Retina (tissue), 1 donor: ENCODE measurements around the gene DRG2.
A peak's percentile ranks its signal among the peaks of the same experiment; 100 is the strongest.

Experiments used
- DNase-seq: peaks from one replicate; pipeline ENCODE4 v3.0.0-alpha.2; 2016

DRG2 gene, protein sequence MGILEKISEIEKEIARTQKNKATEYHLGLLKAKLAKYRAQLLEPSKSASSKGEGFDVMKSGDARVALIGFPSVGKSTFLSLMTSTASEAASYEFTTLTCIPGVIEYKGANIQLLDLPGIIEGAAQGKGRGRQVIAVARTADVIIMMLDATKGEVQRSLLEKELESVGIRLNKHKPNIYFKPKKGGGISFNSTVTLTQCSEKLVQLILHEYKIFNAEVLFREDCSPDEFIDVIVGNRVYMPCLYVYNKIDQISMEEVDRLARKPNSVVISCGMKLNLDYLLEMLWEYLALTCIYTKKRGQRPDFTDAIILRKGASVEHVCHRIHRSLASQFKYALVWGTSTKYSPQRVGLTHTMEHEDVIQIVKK

DNA sequence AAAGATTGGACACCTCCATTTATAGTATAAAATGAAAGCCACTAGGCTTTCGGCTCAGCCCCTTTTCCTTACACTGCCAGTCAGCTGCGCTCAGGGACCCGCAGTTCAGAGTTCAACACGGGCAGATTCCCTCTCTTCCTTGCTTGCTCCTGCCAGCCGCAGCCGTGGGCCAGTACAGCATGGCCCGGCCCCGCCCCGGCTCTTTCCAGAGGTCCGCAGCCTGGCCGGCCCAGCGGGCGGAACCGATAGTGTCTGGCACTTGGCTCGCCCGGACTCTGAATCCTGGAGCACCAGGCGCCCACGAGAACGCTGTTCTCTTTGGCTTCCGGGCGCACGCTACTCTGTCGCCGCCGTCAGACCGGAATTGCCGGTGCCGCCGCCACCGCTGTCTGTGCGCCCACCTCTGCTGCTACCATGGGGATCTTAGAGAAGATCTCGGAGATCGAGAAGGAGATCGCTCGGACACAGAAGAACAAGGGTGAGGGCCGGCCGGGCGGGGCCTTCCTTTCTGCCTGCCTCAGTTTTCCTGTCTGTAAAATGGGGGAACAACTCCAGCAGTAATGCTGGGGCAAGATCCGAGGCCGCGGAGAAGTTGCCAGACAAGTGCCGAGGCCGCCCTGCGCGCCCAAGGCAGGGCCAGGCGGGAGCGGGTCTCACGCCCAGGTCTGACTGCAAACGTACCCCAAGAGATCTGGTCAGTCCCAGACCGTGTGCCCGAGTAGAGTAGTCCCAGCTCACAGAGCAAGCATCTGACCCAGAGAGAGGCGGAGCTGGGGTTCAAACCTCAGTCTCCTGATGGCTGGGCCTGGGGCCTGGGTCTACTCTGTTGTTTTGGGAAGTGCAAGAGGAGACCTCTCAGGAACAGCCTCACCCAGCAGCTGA is at the start of gene DRG2:
TSS of gene DRG2 (plus strand) at position 339 of the 882 bp plus-strand sequence. CDS start at position 415, 76 bp downstream.
- DNase-seq, result peak; percentile 98

DNA sequence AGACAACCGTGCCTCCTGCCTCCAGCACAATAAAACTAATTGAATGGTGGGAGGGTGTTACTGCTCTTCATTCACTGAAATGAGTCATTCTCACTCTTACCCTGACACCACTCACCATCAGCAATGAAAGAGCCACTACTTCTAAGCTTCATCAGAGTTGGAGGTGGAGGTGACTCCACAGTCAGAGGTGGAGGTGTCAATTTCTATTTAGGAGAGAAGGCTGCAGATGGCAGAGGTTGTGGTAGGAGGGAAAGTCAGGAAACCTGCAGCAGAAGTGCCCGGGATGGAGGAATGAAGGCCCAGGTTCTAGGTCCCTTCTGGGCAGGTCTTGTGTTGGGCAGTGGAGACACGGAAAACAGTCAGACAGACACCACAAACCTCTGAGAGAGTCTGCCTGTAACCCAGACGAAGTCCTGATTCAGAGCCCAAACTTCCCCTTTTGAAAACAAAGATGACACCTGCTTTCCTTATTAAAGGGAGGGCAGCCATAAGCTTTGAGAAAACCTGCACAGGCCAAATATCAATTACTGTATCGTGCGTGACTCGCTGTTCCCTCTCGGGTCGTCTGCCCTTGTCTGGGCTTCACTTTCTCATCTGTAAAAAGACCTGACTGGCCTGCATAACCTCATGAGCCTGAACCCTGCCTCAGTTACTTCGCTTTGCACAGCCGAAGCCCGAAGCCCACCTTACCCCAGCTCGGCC is 49.4 kb upstream of the DRG2 start:
- no peak for DNase-seq

DNA sequence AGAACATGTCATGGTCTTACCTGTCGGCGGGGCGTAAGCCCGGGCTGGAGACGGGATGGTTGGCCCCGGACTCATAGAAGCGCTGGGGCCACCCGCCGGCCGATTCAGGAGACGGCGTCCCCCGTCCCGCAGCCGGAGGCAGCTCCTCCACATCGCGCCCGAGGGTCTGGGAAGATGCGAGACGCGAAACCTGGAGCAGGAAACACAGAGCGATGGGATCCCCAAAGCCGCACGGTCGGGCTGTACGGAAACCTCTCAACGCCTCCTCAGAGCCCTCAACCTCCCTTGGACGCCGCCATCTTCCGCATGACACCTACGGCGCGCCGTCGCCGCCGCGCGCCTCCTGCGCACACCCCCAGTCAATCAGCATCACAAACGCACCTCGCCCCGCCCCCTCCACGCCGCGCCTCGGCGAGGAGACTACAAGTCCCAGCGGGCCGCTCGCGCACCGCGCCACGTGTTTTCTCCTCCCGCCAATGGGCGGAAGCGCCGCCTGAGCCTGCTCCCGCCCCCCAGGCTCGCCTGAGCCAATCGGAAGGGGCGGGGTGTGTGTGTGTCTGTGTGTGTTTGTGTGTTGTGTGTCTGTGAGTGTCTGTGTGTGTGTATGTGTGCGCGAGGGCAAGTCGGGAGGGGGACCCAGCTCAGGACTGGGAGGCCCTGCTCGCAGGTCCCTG is 48.8 kb upstream of the DRG2 start, which contains the start of the genes ATPAF2 and GID4:
TSS of gene ATPAF2 (minus strand) at position 308 of the 674 bp plus-strand sequence. CDS start at position 153, 155 bp downstream.
TSS of gene GID4 (plus strand) at position 548 of the 674 bp plus-strand sequence. CDS start at position 605, 57 bp downstream.
- peak; percentile 100 for DNase-seq

DNA sequence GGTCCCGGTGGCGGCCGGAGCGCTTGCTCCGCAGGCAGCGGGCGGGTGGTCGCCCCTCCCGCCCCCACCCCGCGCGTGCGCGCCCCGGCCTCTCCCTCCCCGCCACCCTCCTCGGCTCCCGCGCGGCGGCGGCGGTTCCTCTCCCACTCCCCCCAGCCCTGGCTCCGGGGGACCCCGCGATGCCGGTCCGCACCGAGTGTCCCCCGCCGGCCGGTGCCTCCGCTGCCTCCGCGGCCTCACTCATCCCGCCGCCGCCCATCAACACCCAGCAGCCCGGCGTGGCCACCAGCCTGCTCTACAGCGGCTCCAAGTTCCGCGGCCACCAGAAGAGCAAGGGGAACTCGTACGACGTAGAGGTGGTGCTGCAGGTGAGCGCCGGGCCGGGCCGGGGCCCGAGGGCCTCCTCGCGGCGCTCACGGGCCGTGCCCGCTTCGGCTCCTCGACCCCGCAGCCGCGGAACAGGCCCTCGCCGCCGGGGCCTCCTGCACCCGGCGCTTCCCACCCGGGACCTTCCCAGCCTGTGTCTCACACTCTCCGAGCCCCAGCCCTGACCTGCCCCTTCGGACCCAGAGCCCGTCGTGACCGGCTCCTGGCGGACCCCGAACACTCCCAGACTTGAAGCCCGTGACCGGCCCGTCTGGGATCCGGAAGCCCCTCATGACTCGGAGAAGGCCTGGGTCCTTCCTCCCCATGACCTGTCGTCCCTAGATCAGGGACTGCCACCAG is 48.0 kb upstream of the DRG2 start:
- peak; percentile 65 for DNase-seq

DNA sequence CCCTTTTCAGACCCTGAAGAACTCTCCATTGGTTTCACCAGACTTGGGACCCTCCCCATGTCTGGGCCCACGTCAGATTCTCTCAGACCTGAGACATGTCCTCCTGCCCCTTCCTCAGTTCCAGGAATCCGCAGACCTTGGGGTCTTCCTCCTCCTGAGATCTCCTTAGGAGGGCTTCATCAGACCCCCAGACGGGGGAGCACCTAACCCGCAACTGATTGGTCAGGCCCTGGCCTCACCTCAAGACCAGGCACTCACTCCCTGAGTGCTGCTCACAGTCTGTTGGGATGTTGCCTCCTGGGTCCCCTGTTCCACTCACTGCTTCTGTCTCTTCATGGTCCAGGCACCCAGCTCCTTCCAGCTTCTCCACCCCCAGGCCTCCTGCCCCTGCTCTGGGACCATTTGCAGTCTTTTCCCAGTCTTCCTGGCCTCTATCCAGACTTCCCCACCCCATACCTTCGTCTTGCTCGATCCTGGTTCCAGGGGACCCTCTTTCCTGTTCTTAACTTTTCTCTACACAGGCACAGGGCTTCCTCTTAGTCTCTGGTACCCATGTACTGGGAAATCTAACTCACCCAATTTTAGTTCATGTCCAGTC is 47.4 kb upstream of the DRG2 start:
- DNase-seq, result no peak

DNA sequence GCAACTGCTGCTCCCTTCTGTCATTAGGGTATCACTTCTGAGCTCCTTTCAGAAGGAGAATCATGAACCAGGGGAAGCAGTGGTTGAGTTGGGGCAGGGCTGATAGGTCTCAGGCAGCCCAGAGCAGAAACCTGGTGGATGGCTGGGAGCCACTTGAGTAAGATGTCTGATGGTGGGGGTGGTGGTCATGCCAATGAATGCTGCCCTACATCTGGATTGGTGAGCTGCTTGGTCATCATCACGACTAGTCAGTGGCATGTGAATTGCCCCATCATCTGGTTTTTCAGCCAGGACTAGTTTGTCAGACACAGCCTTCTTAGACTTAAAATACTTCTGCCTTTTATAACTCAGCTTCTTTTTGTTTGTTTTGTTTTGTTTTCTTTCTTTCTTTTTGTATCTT is 46.0 kb upstream of the DRG2 start:
- DNase-seq, result no peak

DNA sequence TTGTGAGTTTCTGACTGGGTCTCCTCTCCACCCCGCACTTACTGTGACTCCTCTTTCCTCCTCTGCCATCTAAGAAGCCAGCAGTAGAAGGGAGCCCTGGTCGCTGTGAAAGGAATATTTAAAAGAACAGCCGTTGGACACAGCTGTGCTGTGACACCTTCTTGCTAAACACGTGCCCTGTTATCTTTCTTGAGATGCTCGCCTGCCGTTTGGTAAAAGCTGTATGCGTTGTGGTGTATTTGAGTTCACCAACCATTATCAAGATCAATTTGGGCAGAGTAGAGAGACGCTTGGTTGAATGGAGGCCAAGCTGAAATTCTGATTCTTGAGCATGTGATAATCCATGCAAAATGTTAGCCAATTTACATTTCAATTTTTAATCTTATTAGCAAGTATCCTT is 44.8 kb upstream of the DRG2 start:
- DNase-seq, result no peak

DNA sequence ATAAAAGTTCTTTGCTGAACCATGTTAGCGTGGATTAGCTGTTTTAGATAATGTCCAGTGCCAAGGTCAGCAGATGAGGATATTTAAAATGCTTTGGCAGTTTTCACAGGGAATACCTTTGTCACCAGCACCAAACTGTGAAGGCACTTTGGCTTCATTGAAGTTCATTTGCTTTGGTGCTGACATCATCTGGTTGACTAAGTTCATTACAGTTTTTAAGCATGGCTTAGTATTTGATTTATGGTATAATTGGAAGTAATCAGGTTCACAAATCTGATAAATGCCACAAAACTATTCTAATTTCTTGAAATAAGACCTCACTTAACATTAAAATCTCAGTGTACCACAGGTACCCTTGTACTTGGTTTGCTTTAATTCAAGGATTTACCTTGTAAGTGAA is 44.3 kb upstream of the DRG2 start:
- no peak for DNase-seq

DNA sequence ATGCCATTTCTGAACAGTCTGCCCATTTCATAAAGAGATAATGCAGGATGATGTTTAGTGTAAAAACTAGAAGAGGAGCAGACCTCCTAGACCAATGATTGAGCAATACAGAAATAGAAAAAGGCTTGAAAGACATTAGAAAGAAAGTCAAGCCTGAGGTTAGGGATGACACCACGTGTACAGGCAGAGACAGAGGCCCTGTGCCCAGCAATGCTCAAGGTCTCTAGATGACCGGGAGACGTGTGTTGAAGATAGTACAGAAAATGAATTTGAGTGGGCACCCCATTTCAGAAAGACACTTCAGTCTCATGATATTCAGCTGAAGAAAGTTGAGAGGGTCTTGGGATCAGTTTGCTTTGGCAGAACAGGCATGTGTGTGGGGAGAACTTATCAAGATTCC is 43.1 kb upstream of the DRG2 start:
- no peak for DNase-seq

DNA sequence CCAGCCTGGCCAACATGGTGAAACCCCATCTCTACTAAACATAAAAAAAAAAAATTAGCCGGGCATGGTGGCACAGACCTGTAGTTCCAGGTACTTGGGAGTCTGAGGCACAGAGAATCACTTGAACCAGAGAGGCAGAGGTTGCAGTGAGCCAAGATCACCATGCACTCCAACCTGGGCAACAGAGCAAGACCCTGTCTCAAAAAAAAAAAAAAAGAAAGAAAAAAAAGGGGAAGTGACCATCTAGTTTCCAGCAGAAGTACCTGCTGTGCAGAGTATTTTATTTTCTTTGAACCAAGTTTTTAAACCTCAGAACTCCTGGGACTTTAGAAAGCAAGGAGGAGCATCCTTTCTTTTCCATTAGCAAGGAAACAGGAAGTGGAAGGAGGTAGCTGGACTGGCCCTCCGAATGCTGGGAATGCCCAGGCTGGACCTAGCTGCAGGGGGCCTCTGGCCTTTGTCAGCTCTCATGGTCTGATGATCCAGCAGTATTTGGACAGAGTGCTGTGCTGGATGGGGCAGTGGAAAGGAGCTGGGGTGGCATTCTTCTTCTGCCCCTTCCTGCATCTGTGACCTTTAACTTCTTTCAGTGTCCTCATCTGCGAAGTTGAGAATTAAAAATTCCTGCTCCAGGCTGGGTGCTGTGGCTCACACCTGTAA is 41.9 kb upstream of the DRG2 start:
- DNase-seq, result no peak

DNA sequence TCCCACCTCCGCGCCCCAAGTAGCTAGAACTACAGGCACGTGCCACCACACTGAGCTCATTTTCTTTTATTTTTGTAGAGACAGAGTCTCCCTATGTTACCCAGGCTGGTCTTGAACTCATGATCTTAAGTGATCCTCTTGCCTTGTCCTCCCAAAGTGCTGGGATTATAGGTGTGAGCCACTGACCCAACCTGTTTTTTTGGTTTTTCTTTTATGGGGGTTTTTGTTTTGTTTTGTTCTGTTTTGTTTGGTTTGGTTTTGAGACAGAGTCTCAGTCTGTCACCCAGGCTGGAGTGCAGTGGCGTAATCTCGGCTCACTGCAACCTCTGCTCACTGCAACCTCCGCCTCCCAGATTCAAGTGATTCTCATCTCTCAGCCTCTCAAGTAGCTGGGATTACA is 32.2 kb upstream of the DRG2 start:
- DNase-seq, result no peak

DNA sequence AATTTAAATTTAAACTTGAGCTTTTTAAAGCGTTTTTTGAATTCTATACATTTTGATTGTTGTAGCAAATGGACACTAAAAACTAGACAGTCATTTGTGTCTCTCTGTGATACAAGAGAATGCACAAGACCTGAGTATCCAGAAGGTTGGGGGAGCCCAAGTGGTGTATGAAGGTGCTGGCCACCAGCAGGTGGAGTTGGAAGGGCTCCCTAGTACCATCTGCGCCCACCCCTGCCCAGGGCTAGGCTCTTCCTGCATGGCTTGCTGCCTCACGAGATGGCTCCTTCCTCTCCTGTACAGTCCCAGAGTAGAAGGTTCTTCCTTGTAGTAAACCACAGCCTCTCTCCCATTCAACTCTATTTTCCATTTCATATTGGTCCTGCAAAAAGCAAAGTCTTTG is 31.5 kb upstream of the DRG2 start:
- no peak for DNase-seq

DNA sequence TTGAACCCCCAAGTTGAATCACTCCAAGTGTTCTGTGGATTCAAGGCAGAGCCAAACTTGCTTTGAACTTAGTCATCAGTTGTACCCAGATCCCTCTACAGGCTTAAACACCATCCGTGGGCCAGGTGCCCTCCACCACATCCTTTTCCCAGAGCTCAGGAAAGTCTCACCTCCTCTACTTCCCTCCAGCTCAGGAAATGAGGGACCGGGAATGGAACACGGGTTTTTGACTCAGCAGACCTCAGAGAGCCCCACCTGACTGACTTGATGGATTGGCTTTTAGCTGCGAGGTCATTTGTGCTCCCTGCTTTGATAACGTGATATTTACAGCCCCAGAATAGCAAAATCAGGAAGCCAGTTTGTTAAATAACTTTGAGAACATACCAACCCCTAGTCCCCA is 28.5 kb upstream of the DRG2 start:
- DNase-seq, result no peak

DNA sequence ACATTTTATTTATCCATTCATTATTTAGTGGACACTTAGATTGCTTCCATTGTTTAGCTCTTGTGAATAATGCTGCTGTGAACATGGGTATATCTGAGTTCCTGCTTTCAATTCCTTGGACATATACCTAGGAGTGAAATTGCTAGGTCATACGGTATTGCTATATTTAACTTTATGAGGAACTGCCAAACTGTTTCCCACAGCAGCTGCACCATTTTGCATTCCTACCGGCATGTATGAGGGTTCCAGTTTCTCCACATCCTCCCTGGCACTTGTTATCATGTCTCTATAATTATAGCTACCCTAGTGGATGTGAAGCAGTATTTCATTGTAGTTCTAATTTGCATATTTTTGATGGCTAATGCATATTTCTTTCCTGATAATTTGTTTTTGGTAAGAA is 23.7 kb upstream of the DRG2 start:
- DNase-seq, result no peak

DNA sequence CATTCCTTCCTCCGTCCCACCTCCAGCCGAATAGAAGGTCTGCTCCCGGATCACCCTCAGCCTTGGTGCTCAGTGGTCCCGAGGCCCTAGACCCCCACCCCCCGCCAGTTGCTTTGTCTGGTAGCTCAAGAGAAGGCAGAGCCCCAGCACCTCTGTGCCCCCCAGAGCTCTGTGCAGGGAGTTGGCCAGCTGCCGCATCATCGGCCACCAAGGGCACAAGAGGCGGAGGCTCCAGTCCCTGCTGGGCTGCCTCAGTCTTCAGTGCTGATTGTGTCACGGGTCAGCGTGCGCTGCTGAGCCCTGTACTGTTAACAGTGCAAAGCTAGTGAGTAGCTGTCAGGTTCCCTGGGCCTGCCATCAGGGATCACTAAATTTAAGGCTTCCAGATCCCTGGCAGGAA is 22.2 kb upstream of the DRG2 start:
- DNase-seq, result no peak

DNA sequence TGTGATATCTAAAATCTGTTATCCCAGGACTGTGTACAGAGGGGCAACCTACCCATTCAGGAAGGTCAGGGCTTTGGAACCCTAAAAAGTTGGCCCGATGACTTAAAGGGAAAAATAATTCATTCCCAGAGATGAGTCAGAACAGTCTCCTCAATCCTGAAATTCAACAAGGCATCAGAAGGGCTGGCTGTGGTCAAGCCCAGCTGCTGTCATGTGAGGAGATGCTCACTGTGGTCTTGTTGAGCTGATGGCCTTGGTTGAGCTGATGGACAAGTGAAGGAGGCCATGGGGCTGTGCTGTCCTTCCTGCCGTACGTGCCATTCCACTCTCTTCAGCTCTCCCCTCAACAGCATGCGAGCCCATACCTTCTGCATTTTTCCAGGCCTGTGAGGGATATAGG is 20.9 kb upstream of the DRG2 start:
- no peak for DNase-seq

DNA sequence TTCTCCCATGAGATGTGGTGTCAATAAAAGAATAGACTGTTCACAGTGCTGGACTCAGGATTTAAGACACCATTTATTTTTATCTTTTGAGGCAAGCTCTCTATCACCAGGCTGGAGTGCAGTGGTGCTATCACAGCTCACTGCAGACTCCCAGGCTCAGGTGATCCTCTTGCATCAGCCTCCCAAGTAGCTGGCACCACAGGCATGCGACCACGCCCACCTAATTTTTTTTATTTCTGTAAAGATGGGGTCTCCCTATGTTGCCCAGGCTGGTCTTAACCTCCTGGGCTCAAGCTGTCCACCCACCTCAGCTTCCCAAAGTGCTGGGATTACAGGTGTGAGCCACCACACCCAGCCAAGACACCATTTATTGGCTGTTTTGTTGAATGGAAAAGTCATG is 18.6 kb upstream of the DRG2 start:
- no peak for DNase-seq

DNA sequence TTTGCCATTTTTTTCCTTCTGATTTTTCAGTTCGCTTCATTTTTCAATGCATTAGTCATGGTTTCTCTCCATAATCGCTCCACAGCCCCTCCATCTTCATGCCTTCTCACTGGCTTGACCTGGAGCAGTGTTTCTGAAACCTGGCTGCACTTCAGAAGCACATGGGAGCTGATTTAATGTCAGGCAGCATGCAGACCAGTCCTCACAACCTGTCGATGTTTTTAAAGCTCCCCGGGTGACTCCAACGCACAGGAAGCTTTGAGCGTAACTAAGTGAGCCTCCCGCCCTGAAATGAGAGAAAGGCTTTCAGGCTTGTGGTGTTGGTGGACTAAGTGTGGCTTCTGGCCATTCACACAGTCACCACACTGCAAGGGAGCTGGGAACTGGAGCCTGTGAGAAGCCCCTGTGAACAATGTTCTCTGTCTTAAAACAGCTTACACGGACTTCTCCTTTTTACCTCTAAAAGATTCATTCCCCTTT is 16.8 kb upstream of the DRG2 start:
- peak; percentile 14 for DNase-seq

DNA sequence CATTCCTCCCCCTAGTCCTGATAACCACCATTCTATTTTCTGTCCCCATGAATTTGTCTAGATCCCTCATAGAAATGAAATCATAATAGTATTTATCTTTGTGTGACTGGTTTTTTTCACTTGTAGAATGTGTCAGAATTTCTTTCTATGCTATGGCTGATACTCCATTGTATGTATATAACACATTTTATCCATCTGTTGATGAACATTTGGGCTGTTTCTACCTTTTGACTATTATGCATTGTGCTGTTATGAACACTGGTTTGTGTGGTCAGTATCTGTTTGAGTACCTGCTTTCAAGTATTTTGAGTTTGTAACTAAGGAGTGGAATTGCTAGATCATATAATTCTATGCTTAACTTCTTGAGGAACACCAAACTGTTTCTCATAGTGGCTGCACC is 16.0 kb upstream of the DRG2 start:
- DNase-seq, result no peak

DNA sequence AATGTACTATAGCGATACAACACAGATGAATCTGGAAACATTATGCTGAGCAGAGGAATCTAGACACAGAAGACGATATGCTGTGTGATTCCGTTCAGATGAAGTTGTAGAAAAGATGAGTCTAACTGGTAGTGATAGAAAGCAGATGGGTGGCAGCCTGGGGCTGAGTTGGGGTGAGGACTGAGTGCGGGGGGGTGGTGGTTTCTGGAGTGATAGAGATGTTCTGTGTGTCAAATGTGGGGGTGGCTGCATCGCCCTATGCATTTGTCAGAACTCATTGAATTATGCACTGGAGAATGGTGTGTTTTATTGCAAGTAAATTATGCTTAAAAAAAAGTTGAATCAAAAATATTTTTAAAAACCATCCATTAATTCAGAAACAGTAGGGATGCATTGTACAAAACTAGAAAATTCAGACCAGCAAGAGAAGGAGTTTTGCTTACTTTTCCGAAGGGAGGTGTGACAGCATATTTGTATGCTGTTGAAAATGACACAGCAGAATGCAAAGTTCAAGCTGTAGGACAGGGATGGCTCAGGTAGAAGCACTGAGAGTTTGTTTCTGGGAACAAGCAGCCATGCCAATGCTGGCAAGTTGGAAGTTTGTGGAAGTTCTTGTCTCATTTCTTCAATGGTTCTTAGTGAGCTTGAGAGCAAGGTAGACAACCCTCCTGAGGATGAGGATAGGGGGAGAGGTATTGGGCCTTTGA is 13.0 kb upstream of the DRG2 start:
- no peak for DNase-seq
